HCT116 (cell line): Measurements from ENCODE around the gene ZNF692. TPM values are rescaled to one million over a fixed set of nuclear protein-coding genes. Genes with fewer than 3 reads are reported as not detected.

Experiments
- ATAC-seq: fragments of 200-7000 bp; cut with Tn5 transposase; 2 replicates; pipeline ENCODE4 v1.9.1; 2020; ENCODE audit warnings: mild to moderate bottlenecking, moderate library complexity
- BruUV-seq: library from RNA; stranded (reverse); fragments of 400-500 nt; replicated peaks from 2 replicates; lab custom pipeline; 2021; lab: Mats Ljungman, UMichigan
- CTCF ChIA-PET: fragments of 300-600 bp; sonication (Branson Sonifier 250); formaldehyde crosslinking; loops from one replicate; lab custom pipeline; 2021; ENCODE audit warnings: antibody characterized with exemption; lab: Charles Lee
- POLR2A ChIA-PET: fragments of 300-600, 350-600 bp; sonication (Branson Sonifier 250); formaldehyde crosslinking; loops from one replicate; lab custom pipeline; 2021; ENCODE audit warnings: antibody characterized with exemption; lab: Charles Lee
- RAD21 ChIA-PET, 2 experiments: fragments of 300-600 bp; sonication (Branson Sonifier 250); formaldehyde crosslinking; loops; one replicate each; lab custom pipeline; 2023; ENCODE audit warnings: low total read pairs in 2 of 2; ENCODE audit not compliant: uncharacterized antibody in 2 of 2, unreplicated experiment in 2 of 2, low non-redundant PET in 1 of 2; lab: Charles Lee
- DNase-seq: peaks from one replicate; pipeline ENCODE4 v3.0.0-alpha.2; 2010; ENCODE audit warnings: low read depth, low spot score
- H2AFZ ChIP-seq: fragments of 200-600 bp; shearing (Covaris generic), sonication (generic); 2 replicates; pipeline ENCODE4 v1.6.1; 2017; ENCODE audit warnings: low read depth, mixed run types, mixed read lengths, antibody characterized with exemption, low read length; ENCODE audit not compliant: poor library complexity, severe bottlenecking
- H3K27ac ChIP-seq: 2 replicates; pipeline ENCODE4 v1.5.1; 2012; ENCODE audit warnings: low read depth, low read length
- H3K27me3 ChIP-seq: fragments of 200-600 bp; sonication (generic); 2 replicates; pipeline ENCODE4 v1.6.1; 2016; ENCODE audit warnings: mixed run types, low read length, mixed read lengths; ENCODE audit not compliant: insufficient read depth
- H3K36me3 ChIP-seq, 2 experiments: fragments of 200-500 bp in 1 of 2; fragments of 200-600 bp in 1 of 2; sonication (Bioruptor generic) in 1 of 2; sonication (generic) in 1 of 2; 2 replicates each; pipeline versions ENCODE4 v1.5.1 to v1.6.1; 2014 to 2016; ENCODE audit warnings: low read length in 2 of 2, inconsistent platforms in 1 of 2, mixed read lengths in 1 of 2, mixed run types in 1 of 2; ENCODE audit not compliant: insufficient read depth in 2 of 2, control insufficient read depth in 1 of 2
- H3K4me1 ChIP-seq, 2 experiments: fragments of 200-600 bp in 1 of 2; sonication (generic) in 1 of 2; 2 replicates each; pipeline versions ENCODE4 v1.5.1 to v1.6.1; 2012 to 2017; ENCODE audit warnings: low read length in 2 of 2, inconsistent platforms in 1 of 2, mild to moderate bottlenecking in 1 of 2, mixed read lengths in 1 of 2, mixed run types in 1 of 2, moderate library complexity in 1 of 2; ENCODE audit not compliant: insufficient read depth in 2 of 2, control insufficient read depth in 1 of 2
- H3K4me2 ChIP-seq: fragments of 200-600 bp; sonication (generic); 2 replicates; pipeline ENCODE4 v1.6.1; 2017; ENCODE audit warnings: mixed run types, low read length, mixed read lengths
- H3K4me3 ChIP-seq, 2 experiments: fragments of 200-600 bp in 1 of 2; sonication (generic) in 1 of 2; replicated peaks in 1 of 2; 2 replicates each; pipeline ENCODE4 v1.5.1; 2011 to 2016; ENCODE audit warnings: low read length in 2 of 2, control low read depth in 1 of 2, low read depth in 1 of 2, mild to moderate bottlenecking in 1 of 2, mixed read lengths in 1 of 2, mixed run types in 1 of 2
- H3K79me2 ChIP-seq: fragments of 200-600 bp; sonication (generic); 2 replicates; pipeline ENCODE4 v1.6.1; 2017; ENCODE audit warnings: mild to moderate bottlenecking, mixed run types, low read length, moderate library complexity, mixed read lengths; ENCODE audit not compliant: insufficient read depth
- H3K9ac ChIP-seq: fragments of 200-600 bp; sonication (generic); 2 replicates; pipeline ENCODE4 v1.6.1; 2016; ENCODE audit warnings: low read length, mixed read lengths
- H3K9me2 ChIP-seq: fragments of 200-600 bp; sonication (generic), shearing (Covaris generic); 2 replicates; pipeline ENCODE4 v1.6.1; 2017; ENCODE audit warnings: mixed run types, mild to moderate bottlenecking, moderate library complexity; ENCODE audit not compliant: insufficient read depth
- H3K9me3 ChIP-seq, 2 experiments: fragments of 200-500 bp in 1 of 2; fragments of 200-600 bp in 1 of 2; sonication (Bioruptor generic) in 1 of 2; sonication (generic) in 1 of 2; 2 replicates each; pipeline ENCODE4 v1.6.1; 2014 to 2017; ENCODE audit warnings: low read length in 2 of 2, mixed read lengths in 2 of 2, inconsistent platforms in 1 of 2, low read depth in 1 of 2, mild to moderate bottlenecking in 1 of 2, mixed run types in 1 of 2, moderate library complexity in 1 of 2; ENCODE audit not compliant: control insufficient read depth in 1 of 2, insufficient read depth in 1 of 2
- H4K20me1 ChIP-seq: fragments of 200-600 bp; sonication (generic), shearing (Covaris generic); 2 replicates; pipeline ENCODE4 v1.6.1; 2017; ENCODE audit warnings: mixed run types, mild to moderate bottlenecking, moderate library complexity; ENCODE audit not compliant: insufficient read depth
- CBX3 ChIP-seq: IDR thresholded peaks from 2 replicates; pipeline ENCODE4 v1.6.1; 2012; ENCODE audit warnings: low read depth
- CEBPB ChIP-seq: IDR thresholded peaks from 2 replicates; pipeline ENCODE4 v1.6.1; 2012; ENCODE audit warnings: low read depth
- CTCF ChIP-seq, 3 experiments: fragments of 200-600 bp in 1 of 3; sonication (generic) in 1 of 3; IDR thresholded peaks in 2 of 3; conservative IDR thresholded peaks in 1 of 3; 2 replicates each; pipeline ENCODE4 v1.5.1; 2012 to 2017; ENCODE audit warnings: low read depth in 2 of 3, low read length in 2 of 3, antibody characterized with exemption in 1 of 3, borderline replicate concordance in 1 of 3, control low read depth in 1 of 3, mild to moderate bottlenecking in 1 of 3, mixed read lengths in 1 of 3, mixed run types in 1 of 3, moderate library complexity in 1 of 3; ENCODE audit not compliant: insufficient read depth in 1 of 3
- EGR1 ChIP-seq: IDR thresholded peaks from 2 replicates; pipeline ENCODE4 v1.6.1; 2012; ENCODE audit warnings: low read depth
- EZH2 ChIP-seq: fragments of 200-600 bp; sonication (generic); IDR thresholded peaks from 2 replicates; pipeline ENCODE4 v1.6.1; 2017; ENCODE audit warnings: antibody characterized with exemption, mixed run types
- EZH2phosphoT487 ChIP-seq: fragments of 200-600 bp; IDR thresholded peaks from 2 replicates; pipeline ENCODE4 v1.6.1; 2018; ENCODE audit warnings: antibody characterized with exemption, borderline replicate concordance
- FOSL1 ChIP-seq: IDR thresholded peaks from 2 replicates; pipeline ENCODE4 v1.6.1; 2012; ENCODE audit warnings: low read depth
- JUND ChIP-seq: IDR thresholded peaks from 2 replicates; pipeline ENCODE4 v1.6.1; 2012
- MAX ChIP-seq: IDR thresholded peaks from 2 replicates; pipeline ENCODE4 v1.6.1; 2012
- POLR2AphosphoS5 ChIP-seq: IDR thresholded peaks from 2 replicates; pipeline ENCODE4 v1.6.1; 2011; ENCODE audit warnings: mild to moderate bottlenecking, low read depth, low read length, moderate library complexity
- RAD21 ChIP-seq: IDR thresholded peaks from 2 replicates; pipeline ENCODE4 v1.6.1; 2012; ENCODE audit warnings: low read depth, mild to moderate bottlenecking
- SIN3A ChIP-seq: IDR thresholded peaks from 2 replicates; pipeline ENCODE4 v1.6.1; 2012; ENCODE audit warnings: low read depth
- SP1 ChIP-seq: IDR thresholded peaks from 2 replicates; pipeline ENCODE4 v1.6.1; 2012; ENCODE audit warnings: low read depth
- SRF ChIP-seq: IDR thresholded peaks from 2 replicates; pipeline ENCODE4 v1.6.1; 2012; ENCODE audit warnings: low read depth
- YY1 ChIP-seq: IDR thresholded peaks from 2 replicates; pipeline ENCODE4 v1.6.1; 2011; ENCODE audit warnings: low read length, low read depth, moderate library complexity, mild to moderate bottlenecking; ENCODE audit not compliant: insufficient replicate concordance; ENCODE audit errors: extremely low read depth
- ZBTB33 ChIP-seq: IDR thresholded peaks from 2 replicates; pipeline ENCODE4 v1.6.1; 2011; ENCODE audit warnings: mild to moderate bottlenecking, low read length, moderate library complexity; ENCODE audit not compliant: insufficient replicate concordance; ENCODE audit errors: extremely low read depth
- ZFX ChIP-seq: fragments of 450-650 bp; IDR thresholded peaks from 2 replicates; pipeline ENCODE4 v1.6.1; 2017
- ZNF274 ChIP-seq: fragments of 200-500 bp; sonication (Bioruptor generic); IDR thresholded peaks from 2 replicates; pipeline ENCODE4 v1.6.1; 2014; ENCODE audit warnings: mild to moderate bottlenecking, low read depth, low read length, inconsistent platforms
- intact Hi-C: fragments of 100-400 bp; cut with micrococcal nuclease; formaldehyde crosslinking; loops from 2 replicates; pipeline ENCODE4 v1.10.0; 2022
- total RNA-seq: library from RNA; stranded (reverse); gene quantifications from one replicate; pipeline ENCODE4 v1.2.1, GENCODE V29; 2021; ENCODE audit not compliant: unreplicated experiment

The ZNF692 gene
- total RNA-seq, 1 experiment from 2014 or later, result 76.2 TPM

- DNase-seq, result no peak
- ChIA-PET POLR2A (no interaction called here), CTCF (no interaction called here), RAD21 (no interaction called here)
- Histone ChIP-seq H3K79me2 (no peaks in the 10 kb centered on the region), H3K27ac (no peak overlapping the region), H3K9ac (no peak overlapping the region), H3K27me3 (no peaks in the 10 kb centered on the region), H4K20me1 (no peaks in the 10 kb centered on the region), H3K36me3 (no peaks in the 10 kb centered on the region), H3K4me3 (no peak overlapping the region), H3K4me2 (no peak overlapping the region), H2AFZ (no peak overlapping the region), H3K9me2 (no peaks in the 10 kb centered on the region), H3K4me1 (no peaks in the 10 kb centered on the region), H3K9me3 (no peaks in the 10 kb centered on the region)
- no peak for ATAC-seq
- no TSS peak for BruUV-seq
- intact Hi-C loops, result no loop called here
- no peak for TF ChIP-seq RAD21
- TF ChIP-seq CTCF (IDR thresholded peaks at IDR 0.05 in 2 of 3, conservative IDR thresholded peaks at IDR 0.05 in 1 of 3; ENCODE audit: borderline replicate concordance in 1 of 3, insufficient read depth in 1 of 3, low read depth in 2 of 3, low read length in 2 of 3), result no peak
- no peak for TF ChIP-seq SRF
- no peak for TF ChIP-seq MAX
- TF ChIP-seq SP1, result no peak
- TF ChIP-seq YY1, result no peak
- TF ChIP-seq ZBTB33, result no peak
- no peak for TF ChIP-seq EGR1
- TF ChIP-seq EZH2phosphoT487, result no peak
- TF ChIP-seq ZNF274, result no peak
- TF ChIP-seq SIN3A, result no peak
- no peak for TF ChIP-seq CBX3
- TF ChIP-seq FOSL1, result no peak
- TF ChIP-seq JUND, result no peak
- no peak for TF ChIP-seq EZH2
- no peak for TF ChIP-seq ZFX
- TF ChIP-seq CEBPB, result no peak
- TF ChIP-seq POLR2AphosphoS5, result no peak
Observed at GRCh38 chr1:248886237-248886895, 27.5 kb upstream of the ZNF692 start.
